HL-60 (cell line): ENCODE results near the gene SRP9.

Experiments used
- CTCF ChIP-seq: IDR thresholded peaks from one replicate; pipeline ENCODE4 v1.5.1; 2011; ENCODE audit warnings: low read length, control low read depth, inconsistent platforms; ENCODE audit not compliant: insufficient read depth
- GABPA ChIP-seq: IDR thresholded peaks from 2 replicates; pipeline ENCODE4 v1.6.1; 2012; ENCODE audit warnings: low read depth
- POLR2AphosphoS5 ChIP-seq: IDR thresholded peaks from 2 replicates; pipeline ENCODE4 v1.6.1; 2012; ENCODE audit warnings: low read depth
- REST ChIP-seq: IDR thresholded peaks from 2 replicates; pipeline ENCODE4 v1.6.1; 2012; ENCODE audit warnings: low read depth; ENCODE audit not compliant: insufficient replicate concordance

- TF ChIP-seq POLR2AphosphoS5: no peak
- TF ChIP-seq CTCF: no peak
- no peak for TF ChIP-seq REST
- no peak for TF ChIP-seq GABPA
Measured at GRCh38 chr1:225762444-225762843, 15.2 kb upstream of the SRP9 start.
